RWPE2 (cell line): ENCODE data around the gene ANKRD13C.

Source experiments
- ATAC-seq: fragments of 200-7000 bp; cut with Tn5 transposase; 3 replicates; pipeline ENCODE4 v1.9.1; 2021; ENCODE audit warnings: low read depth
- DNase-seq: peaks from one replicate; pipeline ENCODE4 v3.0.0-alpha.2; 2020; ENCODE audit warnings: low spot score
- H3K27ac ChIP-seq: fragments of 450-650 bp; 2 replicates; pipeline ENCODE4 v1.5.1; 2017; ENCODE audit warnings: mild to moderate bottlenecking; ENCODE audit not compliant: poor library complexity, severe bottlenecking
- H3K27me3 ChIP-seq: fragments of 250-450 bp; sonication (Bioruptor Pico); 2 replicates; pipeline ENCODE4 v1.5.1; 2021; ENCODE audit warnings: mild to moderate bottlenecking, moderate library complexity; ENCODE audit not compliant: insufficient read depth, poor library complexity, severe bottlenecking
- H3K36me3 ChIP-seq: fragments of 250-450 bp; sonication (Bioruptor Pico); 2 replicates; pipeline ENCODE4 v1.5.1; 2020; ENCODE audit warnings: low read depth, mild to moderate bottlenecking, moderate library complexity
- H3K4me1 ChIP-seq: fragments of 250-450 bp; sonication (Bioruptor Pico); 2 replicates; pipeline ENCODE4 v1.5.1; 2021; ENCODE audit warnings: mild to moderate bottlenecking, moderate library complexity; ENCODE audit not compliant: insufficient read depth, poor library complexity, severe bottlenecking
- H3K4me3 ChIP-seq: fragments of 250-450 bp; sonication (Bioruptor Pico); 2 replicates; pipeline ENCODE4 v1.5.1; 2021; ENCODE audit warnings: mild to moderate bottlenecking, moderate library complexity; ENCODE audit not compliant: severe bottlenecking
- H3K9me3 ChIP-seq: fragments of 250-450 bp; sonication (Bioruptor Pico); 2 replicates; pipeline ENCODE4 v1.5.1; 2021; ENCODE audit warnings: mild to moderate bottlenecking, moderate library complexity; ENCODE audit not compliant: severe bottlenecking
- CTCF ChIP-seq: fragments of 450-650 bp; IDR thresholded peaks from one replicate; pipeline ENCODE4 v1.5.1; 2017; ENCODE audit warnings: mild to moderate bottlenecking, moderate library complexity; ENCODE audit not compliant: poor library complexity, severe bottlenecking

The ANKRD13C gene

GRCh38 chr1:70264839-70265238 is 89.7 kb downstream of the ANKRD13C start:
- Histone ChIP-seq H3K36me3 (peaks cover 51% of the 10 kb centered on the region), H3K4me1 (no peaks in the 10 kb centered on the region), H3K9me3 (no peaks in the 10 kb centered on the region), H3K4me3 (no peak overlapping the region), H3K27ac (no peak overlapping the region), H3K27me3 (no peaks in the 10 kb centered on the region)
- no peak for TF ChIP-seq CTCF
- ATAC-seq, result no peak
- DNase-seq, result no peak

DNA sequence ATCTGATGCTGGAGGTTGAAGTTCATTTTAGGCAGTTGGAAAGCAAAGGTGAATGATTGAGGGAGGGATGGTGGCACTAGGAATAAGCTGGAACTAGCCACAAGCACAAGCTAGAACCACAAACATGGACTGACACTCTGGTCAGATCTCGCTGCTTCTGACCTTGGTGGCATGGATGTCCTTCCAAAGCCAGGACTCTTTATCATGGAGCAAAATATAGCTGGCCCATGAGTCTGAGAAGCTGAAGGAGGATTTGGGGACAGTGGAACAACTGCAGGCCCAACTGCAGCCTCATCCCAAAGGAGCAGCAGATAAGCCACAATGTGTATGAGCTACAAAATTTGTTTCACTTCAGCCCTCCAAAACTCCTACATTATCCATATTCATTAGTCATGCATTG is 97.9 kb downstream of the ANKRD13C start:
- no peak overlapping the region for H3K4me3 ChIP-seq
- H3K9me3 ChIP-seq, result no peaks in the 10 kb centered on the region
- no peak for TF ChIP-seq CTCF
- no peak overlapping the region for H3K27ac ChIP-seq
- H3K4me1 ChIP-seq, result no peaks in the 10 kb centered on the region
- H3K27me3 ChIP-seq, result no peaks in the 10 kb centered on the region
- ATAC-seq, result no peak; the same call in 2 of the 3 replicates
- H3K36me3 ChIP-seq, result peaks cover 18% of the 10 kb centered on the region
- DNase-seq, result no peak

DNA sequence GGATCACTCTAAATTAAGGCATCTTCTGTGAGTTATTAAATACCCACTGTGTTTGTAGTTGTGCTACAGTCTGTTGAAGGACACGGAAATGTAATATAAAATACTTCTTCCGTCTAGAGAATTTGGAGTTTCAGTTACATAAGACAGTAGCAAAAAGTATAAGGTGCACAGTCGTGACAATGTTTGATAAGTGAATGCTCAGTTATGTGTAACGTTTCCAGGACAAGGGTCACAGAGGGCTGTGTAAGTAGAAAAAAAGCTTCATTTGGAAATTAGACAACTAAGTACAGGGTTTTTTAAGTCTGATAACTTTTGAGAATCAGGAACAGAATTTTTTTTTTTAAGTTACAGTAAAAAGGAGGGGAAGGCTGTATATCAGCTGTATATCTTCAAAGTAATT is 105.8 kb downstream of the ANKRD13C start:
- H3K9me3 ChIP-seq, result no peaks in the 10 kb centered on the region
- no peak for TF ChIP-seq CTCF
- ATAC-seq (no peak), DNase-seq (no peak)
- H3K27ac ChIP-seq, result no peak overlapping the region
- H3K4me3 ChIP-seq, result no peak overlapping the region
- H3K36me3 ChIP-seq, result peaks cover 91% of the 10 kb centered on the region
- H3K27me3 ChIP-seq, result no peaks in the 10 kb centered on the region
- H3K4me1 ChIP-seq, result no peaks in the 10 kb centered on the region

DNA sequence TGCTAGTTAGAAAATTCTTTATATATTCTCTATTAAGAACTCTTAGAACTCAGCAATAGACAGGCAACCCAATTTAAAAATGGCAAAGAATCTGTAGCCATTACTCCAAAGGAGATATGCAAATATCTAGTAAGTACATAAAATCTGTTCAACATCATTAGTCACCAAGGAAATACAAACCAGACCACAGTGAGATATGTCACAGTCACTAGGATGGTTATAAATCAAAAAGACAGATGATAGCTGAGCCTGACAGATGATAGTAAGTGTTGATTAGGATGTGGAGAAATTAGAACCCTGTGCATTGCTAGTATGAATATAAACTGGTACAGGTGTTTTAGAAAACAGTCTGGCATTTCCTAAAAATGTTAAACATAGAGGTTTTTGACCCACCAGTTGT is 106.8 kb downstream of the ANKRD13C start:
- peaks cover 100% of the 10 kb centered on the region for H3K36me3 ChIP-seq
- no peak overlapping the region for H3K27ac ChIP-seq
- DNase-seq (no peak), ATAC-seq (no peak)
- no peak overlapping the region for H3K4me3 ChIP-seq
- H3K4me1 ChIP-seq, result no peaks in the 10 kb centered on the region
- no peaks in the 10 kb centered on the region for H3K9me3 ChIP-seq
- H3K27me3 ChIP-seq, result no peaks in the 10 kb centered on the region
- no peak for TF ChIP-seq CTCF

GRCh38 chr1:70247122-70247521 is 107.4 kb downstream of the ANKRD13C start:
- H3K4me3 ChIP-seq, result no peak overlapping the region
- H3K4me1 ChIP-seq, result no peaks in the 10 kb centered on the region
- H3K27ac ChIP-seq, result no peak overlapping the region
- peaks cover 100% of the 10 kb centered on the region for H3K36me3 ChIP-seq
- H3K27me3 ChIP-seq, result no peaks in the 10 kb centered on the region
- no peak for ATAC-seq
- DNase-seq, result no peak
- TF ChIP-seq CTCF, result no peak
- no peaks in the 10 kb centered on the region for H3K9me3 ChIP-seq
